ENCODE results near the gene TMEFF1. TPM values are rescaled to one million over a fixed set of nuclear protein-coding genes. Genes with fewer than 3 reads are reported as not detected.

Gene TMEFF1
- total and polyA plus RNA-seq, 2 donors (not counting 1 experiment from before 2014, with no cell fraction given), result 1.1 to 2.5 TPM

- no peak for DNase-seq (ENCODE audit: low read depth in 2 of 2)
- Histone ChIP-seq H2AFZ (ENCODE audit: low read length) (no peak overlapping the region), H3K9me3 (ENCODE audit: control insufficient read depth, insufficient read depth, low read depth, low read length) (no peaks in the 10 kb centered on the region), H3K4me1 (ENCODE audit: control insufficient read depth, extremely low read depth, insufficient read depth, low read length) (no peaks in the 10 kb centered on the region), H4K20me1 (ENCODE audit: control insufficient read depth, extremely low read depth, insufficient read depth, low read length) (no peaks in the 10 kb centered on the region), H3K79me2 (ENCODE audit: control insufficient read depth, insufficient read depth, low read length) (no peaks in the 10 kb centered on the region), H3K27me3 (ENCODE audit: control insufficient read depth, insufficient read depth, low read length) (no peaks in the 10 kb centered on the region), H3K4me3 (replicated peaks in 1 of 4; ENCODE audit: control extremely low read depth in 1 of 4, insufficient read depth in 1 of 4, low read depth in 3 of 4, low read length in 4 of 4) (no peak overlapping the region), H3K36me3 (ENCODE audit: control insufficient read depth, insufficient read depth, low read length) (no peaks in the 10 kb centered on the region), H3K4me2 (ENCODE audit: extremely low read depth, insufficient read depth, low read length) (no peak overlapping the region), H3K9ac (ENCODE audit: insufficient read depth, low read length) (no peak overlapping the region), H3K27ac (ENCODE audit: insufficient read depth, low read length) (no peak overlapping the region)
- TF ChIP-seq CTCF (conservative IDR thresholded peaks at IDR 0.05 in 1 of 2, IDR thresholded peaks at IDR 0.05 in 1 of 2; ENCODE audit: low read depth in 1 of 2, low read length in 2 of 2) (no peak), EZH2 (IDR thresholded peaks at IDR 0.05; ENCODE audit: low read length, missing control alignments) (no peak)
Measured at GRCh38 chr9:100479820-100480219, 6.9 kb downstream of the TMEFF1 start.

DNA sequence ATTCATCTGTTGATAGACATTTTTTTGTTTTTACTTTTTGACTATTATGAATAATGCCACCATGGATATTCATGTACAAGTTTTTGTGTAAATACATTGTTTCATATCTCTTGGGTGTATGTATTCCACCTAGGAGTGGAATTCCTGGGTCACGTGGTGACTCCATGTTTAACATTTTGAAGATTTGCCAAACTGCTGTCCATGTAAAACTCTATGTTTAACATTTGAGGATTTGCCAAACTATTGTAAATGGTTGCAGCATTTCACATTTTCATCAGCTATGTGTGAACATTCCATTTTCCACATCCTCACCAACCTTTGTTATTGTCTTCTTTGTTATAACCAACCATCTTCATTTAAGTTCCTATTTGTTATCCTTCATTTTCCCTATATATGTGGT, 12.2 kb downstream of the TMEFF1 start:
- Histone ChIP-seq H2AFZ (ENCODE audit: low read length) (no peak overlapping the region), H3K27me3 (ENCODE audit: control insufficient read depth, insufficient read depth, low read length) (no peaks in the 10 kb centered on the region), H3K79me2 (ENCODE audit: control insufficient read depth, insufficient read depth, low read length) (no peaks in the 10 kb centered on the region), H3K36me3 (ENCODE audit: control insufficient read depth, insufficient read depth, low read length) (no peaks in the 10 kb centered on the region), H3K27ac (ENCODE audit: insufficient read depth, low read length) (no peak overlapping the region), H3K9me3 (ENCODE audit: control insufficient read depth, insufficient read depth, low read depth, low read length) (no peaks in the 10 kb centered on the region), H3K4me3 (replicated peaks in 1 of 4; ENCODE audit: control extremely low read depth in 1 of 4, insufficient read depth in 1 of 4, low read depth in 3 of 4, low read length in 4 of 4) (no peak overlapping the region), H4K20me1 (ENCODE audit: control insufficient read depth, extremely low read depth, insufficient read depth, low read length) (no peaks in the 10 kb centered on the region), H3K4me1 (ENCODE audit: control insufficient read depth, extremely low read depth, insufficient read depth, low read length) (no peaks in the 10 kb centered on the region), H3K4me2 (ENCODE audit: extremely low read depth, insufficient read depth, low read length) (no peak overlapping the region), H3K9ac (ENCODE audit: insufficient read depth, low read length) (no peak overlapping the region)
- TF ChIP-seq EZH2 (IDR thresholded peaks at IDR 0.05; ENCODE audit: low read length, missing control alignments) (no peak), CTCF (conservative IDR thresholded peaks at IDR 0.05 in 1 of 2, IDR thresholded peaks at IDR 0.05 in 1 of 2; ENCODE audit: low read depth in 1 of 2, low read length in 2 of 2) (no peak)
- DNase-seq (ENCODE audit: low read depth in 2 of 2), result no peak

DNA sequence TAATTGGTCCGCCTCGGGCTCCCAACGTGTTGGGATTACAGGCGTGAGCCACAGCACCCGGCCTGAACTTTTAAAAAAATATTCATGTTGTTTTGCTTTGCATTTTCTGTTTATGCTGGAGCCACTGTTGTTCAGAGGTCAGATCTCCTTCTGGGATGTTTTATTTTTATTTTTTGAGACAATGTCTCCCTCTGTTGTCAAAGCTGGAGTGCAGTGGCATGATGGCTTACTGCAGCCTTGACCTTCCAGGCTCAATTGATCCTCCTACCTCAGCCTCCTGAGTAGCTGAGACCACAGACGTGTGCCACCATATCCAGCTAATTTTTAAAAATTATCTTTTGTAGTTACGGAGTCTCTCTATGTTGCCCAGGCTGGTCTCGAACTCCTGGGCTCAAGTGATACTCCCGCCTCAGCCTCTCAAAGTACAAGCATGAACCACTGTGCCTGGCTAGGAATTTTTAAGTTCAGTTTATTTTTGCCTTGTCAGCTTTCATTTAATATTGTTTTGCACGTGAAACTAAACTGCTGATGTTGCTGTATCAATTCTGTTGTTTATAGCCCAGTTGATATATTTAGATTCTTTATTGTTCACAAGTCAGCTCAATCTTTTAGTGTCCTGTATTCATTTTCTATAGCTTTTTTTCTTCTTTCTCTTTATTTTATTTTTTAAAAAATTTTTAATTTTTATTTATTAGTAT, 13.7 kb downstream of the TMEFF1 start:
- H3K27ac ChIP-seq (ENCODE audit: insufficient read depth, low read length), result no peak overlapping the region
- no peaks in the 10 kb centered on the region for H3K4me1 ChIP-seq (ENCODE audit: control insufficient read depth, extremely low read depth, insufficient read depth, low read length)
- DNase-seq (ENCODE audit: low read depth in 2 of 2), result no peak
- no peaks in the 10 kb centered on the region for H3K36me3 ChIP-seq (ENCODE audit: control insufficient read depth, insufficient read depth, low read length)
- no peak overlapping the region for H3K4me3 ChIP-seq (replicated peaks in 1 of 4; ENCODE audit: control extremely low read depth in 1 of 4, insufficient read depth in 1 of 4, low read depth in 3 of 4, low read length in 4 of 4)
- H3K27me3 ChIP-seq (ENCODE audit: control insufficient read depth, insufficient read depth, low read length), result no peaks in the 10 kb centered on the region
- no peak for TF ChIP-seq EZH2 (IDR thresholded peaks at IDR 0.05; ENCODE audit: low read length, missing control alignments)
- no peak overlapping the region for H3K9ac ChIP-seq (ENCODE audit: insufficient read depth, low read length)
- H3K79me2 ChIP-seq (ENCODE audit: control insufficient read depth, insufficient read depth, low read length), result no peaks in the 10 kb centered on the region
- H3K4me2 ChIP-seq (ENCODE audit: extremely low read depth, insufficient read depth, low read length), result no peak overlapping the region
- H2AFZ ChIP-seq (ENCODE audit: low read length), result no peak overlapping the region
- H3K9me3 ChIP-seq (ENCODE audit: control insufficient read depth, insufficient read depth, low read depth, low read length), result no peaks in the 10 kb centered on the region
- no peaks in the 10 kb centered on the region for H4K20me1 ChIP-seq (ENCODE audit: control insufficient read depth, extremely low read depth, insufficient read depth, low read length)
